Measurements from ENCODE around the gene TMEM100. TPM values are rescaled to one million over a fixed set of nuclear protein-coding genes. Genes with fewer than 3 reads are reported as not detected.

Gene TMEM100
- 1 to 10 TPM; 1.6 to 6.5 (median 2.6) TPM for total RNA-seq

GRCh38 chr17:55722742-55723487 lies at the start of gene TMEM100:
TSS of gene TMEM100 (minus strand) at chr17:55722864. CDS start at chr17:55721070, 1,794 bp downstream.
- no peak within 1 kb of the TSS for H3K4me3 ChIP-seq (ENCODE audit: low read depth, poor library complexity, severe bottlenecking)
- peak; percentile 67 to 88 for DNase-seq (ENCODE audit: low spot score in 2 of 2)
- intact Hi-C loops (cut with DNase I; ENCODE audit: low total_unique reads), result no loop called here
- WGBS, 2 donors, result 9 to 10% methylated on average over 12 of the region's 12 CpGs
- no peak for TF ChIP-seq POLR2A (IDR thresholded peaks at IDR 0.05)
- TF ChIP-seq, protein P1, sequence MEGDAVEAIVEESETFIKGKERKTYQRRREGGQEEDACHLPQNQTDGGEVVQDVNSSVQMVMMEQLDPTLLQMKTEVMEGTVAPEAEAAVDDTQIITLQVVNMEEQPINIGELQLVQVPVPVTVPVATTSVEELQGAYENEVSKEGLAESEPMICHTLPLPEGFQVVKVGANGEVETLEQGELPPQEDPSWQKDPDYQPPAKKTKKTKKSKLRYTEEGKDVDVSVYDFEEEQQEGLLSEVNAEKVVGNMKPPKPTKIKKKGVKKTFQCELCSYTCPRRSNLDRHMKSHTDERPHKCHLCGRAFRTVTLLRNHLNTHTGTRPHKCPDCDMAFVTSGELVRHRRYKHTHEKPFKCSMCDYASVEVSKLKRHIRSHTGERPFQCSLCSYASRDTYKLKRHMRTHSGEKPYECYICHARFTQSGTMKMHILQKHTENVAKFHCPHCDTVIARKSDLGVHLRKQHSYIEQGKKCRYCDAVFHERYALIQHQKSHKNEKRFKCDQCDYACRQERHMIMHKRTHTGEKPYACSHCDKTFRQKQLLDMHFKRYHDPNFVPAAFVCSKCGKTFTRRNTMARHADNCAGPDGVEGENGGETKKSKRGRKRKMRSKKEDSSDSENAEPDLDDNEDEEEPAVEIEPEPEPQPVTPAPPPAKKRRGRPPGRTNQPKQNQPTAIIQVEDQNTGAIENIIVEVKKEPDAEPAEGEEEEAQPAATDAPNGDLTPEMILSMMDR (IDR thresholded peaks at IDR 0.05), result no peak

- no peak for DNase-seq (ENCODE audit: low spot score in 2 of 2)
- H3K4me3 ChIP-seq (ENCODE audit: low read depth, poor library complexity, severe bottlenecking), result no peak overlapping the region
- intact Hi-C loops (cut with DNase I; ENCODE audit: low total_unique reads), result no loop called here
- TF ChIP-seq, protein P1 (IDR thresholded peaks at IDR 0.05), result no peak
- no peak for TF ChIP-seq POLR2A (IDR thresholded peaks at IDR 0.05)
- WGBS, 2 donors, result 94 to 96% methylated on average over 7 of the region's 7 CpGs
These were observed 49.4 kb upstream of the TMEM100 start for GRCh38 chr17:55772086-55772485.

DNA sequence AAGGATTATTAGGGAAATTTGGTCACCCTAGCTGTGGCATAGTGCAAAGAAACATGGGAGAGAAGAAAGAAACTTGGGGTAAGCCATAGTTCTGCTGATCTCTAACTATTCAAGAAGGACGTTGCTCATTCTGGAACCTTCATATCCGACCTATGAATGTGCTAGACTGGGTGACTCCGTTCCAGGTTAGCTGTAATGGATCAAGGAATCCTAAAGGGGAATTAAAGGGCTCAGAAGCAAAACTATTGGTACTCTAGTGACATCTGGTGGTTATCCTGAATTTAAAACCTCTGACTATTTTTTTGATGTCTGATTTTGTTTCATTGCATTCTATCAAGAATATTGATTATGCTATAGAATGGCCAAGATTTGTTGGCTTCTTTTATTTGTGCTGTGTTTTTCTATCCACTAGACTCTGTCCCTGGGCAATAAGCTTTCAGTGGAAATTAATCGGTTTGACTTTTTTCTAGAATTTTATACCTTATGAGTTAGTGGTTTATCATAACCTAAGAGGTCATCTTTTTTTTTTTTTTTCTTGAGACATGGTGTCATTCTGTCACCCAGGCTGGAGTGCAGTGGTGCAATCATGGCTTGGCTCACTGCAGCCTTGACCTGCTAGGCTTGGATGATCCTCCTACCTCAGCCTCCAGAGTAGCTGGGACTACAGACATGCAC lies 47.7 kb upstream of the TMEM100 start:
- intact Hi-C loops (cut with DNase I; ENCODE audit: low total_unique reads), result loop anchor here (2.0 kb wide), 1 partner anchor 244 kb away; no protein-coding TSS in a partner anchor
- no peak for DNase-seq (ENCODE audit: low spot score in 2 of 2)

GRCh38 chr17:55769625-55770000 lies 46.9 kb upstream of the TMEM100 start:
- peak; percentile 63 to 88 for DNase-seq (ENCODE audit: low spot score in 2 of 2)
- no peak overlapping the region for H3K4me3 ChIP-seq (ENCODE audit: low read depth, poor library complexity, severe bottlenecking)
- TF ChIP-seq, protein P1 (IDR thresholded peaks at IDR 0.05), result no peak
- TF ChIP-seq POLR2A (IDR thresholded peaks at IDR 0.05), result no peak
- intact Hi-C loops (cut with DNase I; ENCODE audit: low total_unique reads), result no loop called here
- WGBS, 2 donors, result 52 to 62% methylated on average over 6 of the region's 6 CpGs

More for the DNA sequence above, 47.7 kb upstream of the TMEM100 start:
- no peak for TF ChIP-seq POLR2A (IDR thresholded peaks at IDR 0.05)
- TF ChIP-seq, protein P1 (IDR thresholded peaks at IDR 0.05), result peak in 1 of 3 donors; percentile 16
- 34 to 39% methylated on average over 4 of the region's 4 CpGs for WGBS, 2 donors
- no peak overlapping the region for H3K4me3 ChIP-seq (ENCODE audit: low read depth, poor library complexity, severe bottlenecking)

DNA sequence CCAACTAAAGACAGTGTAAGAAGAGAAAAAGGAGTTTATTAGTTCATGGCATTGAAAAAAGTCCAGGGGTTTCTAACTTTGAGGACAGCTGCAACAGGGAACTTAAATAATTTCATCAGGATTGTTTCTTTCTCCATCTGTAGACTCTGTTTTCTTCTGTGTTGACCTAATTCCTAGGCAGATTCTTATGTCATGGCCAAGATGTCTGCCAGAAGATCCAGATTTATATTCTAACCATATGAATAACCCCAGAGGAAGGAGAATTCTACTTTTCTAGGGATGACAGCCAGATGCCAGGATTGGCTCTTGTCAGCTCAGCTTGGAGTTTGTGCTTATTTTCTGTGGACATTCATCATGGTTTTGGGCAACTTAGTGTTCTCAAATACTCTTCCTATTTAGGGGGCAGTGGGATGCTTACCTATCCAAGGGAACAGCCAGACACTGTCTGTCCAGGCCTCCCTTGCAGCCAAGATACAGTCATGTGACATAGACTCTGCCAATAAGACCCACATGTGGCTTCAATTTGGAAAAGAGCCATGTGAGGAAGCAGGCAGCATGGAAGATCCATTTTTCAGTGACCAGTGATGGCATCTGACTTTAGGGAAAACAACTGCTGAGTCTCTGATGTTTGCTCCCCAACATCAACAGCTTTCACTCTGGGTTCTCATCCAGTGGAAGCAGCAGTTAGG lies 46.4 kb upstream of the TMEM100 start:
- H3K4me3 ChIP-seq (ENCODE audit: low read depth, poor library complexity, severe bottlenecking), result no peak overlapping the region
- intact Hi-C loops (cut with DNase I; ENCODE audit: low total_unique reads), result no loop called here
- TF ChIP-seq POLR2A (IDR thresholded peaks at IDR 0.05), result no peak
- TF ChIP-seq, protein P1 (IDR thresholded peaks at IDR 0.05), result no peak
- DNase-seq (ENCODE audit: low spot score in 2 of 2), result no peak

Data from lower leg skin (tissue), 4 donors.